ENCODE results near the gene TCEAL3. TPM values are rescaled to one million over a fixed set of nuclear protein-coding genes. Genes with fewer than 3 reads are reported as not detected.

Gene TCEAL3
- total and polyA plus RNA-seq, 2 of the 8 experiments (the other 6 are each of a cell fraction or from before 2014, with no cell fraction given) = 4.4 to 12.0 TPM

DNA sequence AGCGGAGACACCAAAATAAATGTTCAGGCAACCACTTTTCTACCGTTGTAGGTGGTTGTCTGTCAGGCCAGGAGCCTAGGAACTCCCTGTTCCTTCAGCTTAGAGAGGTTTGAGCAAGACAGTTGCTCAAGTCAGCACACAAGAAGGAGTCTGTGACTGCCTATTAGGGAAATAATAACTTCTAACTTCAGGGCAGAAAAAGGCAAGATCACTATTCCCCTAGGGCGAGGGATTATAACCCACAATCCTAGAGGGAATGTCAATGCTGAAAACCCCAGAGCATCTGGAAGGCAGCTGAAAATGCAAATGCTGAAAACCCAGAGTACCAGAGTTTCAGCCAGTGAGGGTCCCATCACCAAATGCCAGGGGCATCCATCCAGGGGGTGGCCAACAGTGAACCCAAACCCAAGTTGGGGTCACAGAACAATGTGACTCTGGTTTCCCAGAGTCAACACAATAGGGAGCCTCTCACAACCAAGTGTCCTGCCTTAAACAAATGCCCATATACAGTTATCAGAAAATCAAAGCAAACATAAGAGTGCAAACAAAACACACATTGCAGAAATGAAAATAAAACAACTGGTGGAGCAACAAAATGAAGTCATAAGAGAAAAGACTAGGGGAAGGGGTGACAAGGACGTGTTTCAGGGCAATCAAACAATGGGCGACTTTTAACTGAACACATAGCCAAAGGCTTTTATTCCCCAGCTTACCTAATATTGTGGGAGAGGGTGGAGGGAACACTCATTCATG is 51.1 kb downstream of the TCEAL3 start:
- Histone ChIP-seq H3K23ac (ENCODE audit: insufficient read length) (no peak overlapping the region), H4K20me1 (replicated peaks in 1 of 2; ENCODE audit: control insufficient read depth in 1 of 2, insufficient read depth in 2 of 2, low read length in 2 of 2) (no peaks in the 10 kb centered on the region), H2BK120ac (replicated peaks; ENCODE audit: low read depth, low read length) (no peak overlapping the region), H2BK12ac (ENCODE audit: low read depth, low read length) (no peak overlapping the region), H2AFZ (ENCODE audit: low read length) (no peak overlapping the region), H3K18ac (ENCODE audit: extremely low read depth, low read length) (no peak overlapping the region), H3K56ac (replicated peaks; ENCODE audit: insufficient read length, low read depth, low read length) (no peak overlapping the region), H3K9me3 (ENCODE audit: insufficient read depth in 2 of 2, low read depth in 1 of 2, low read length in 1 of 2) (no peaks in the 10 kb centered on the region), H3K9ac (replicated peaks in 1 of 4; ENCODE audit: extremely low read depth in 1 of 4, low read depth in 3 of 4, low read length in 3 of 4) (no peak overlapping the region), H2AK5ac (ENCODE audit: low read depth, low read length) (no peak overlapping the region), H3K79me1 (ENCODE audit: low read depth, low read length) (no peaks in the 10 kb centered on the region), H3K79me2 (ENCODE audit: control insufficient read depth in 1 of 2, insufficient read depth in 2 of 2, low read length in 2 of 2) (no peaks in the 10 kb centered on the region), H2BK20ac (ENCODE audit: low read length) (no peak overlapping the region), H2BK5ac (ENCODE audit: low read depth, low read length) (no peak overlapping the region), H3K27ac (ENCODE audit: low read depth, low read length) (no peak overlapping the region), H3K4me3 (ENCODE audit: extremely low read depth in 1 of 4, insufficient read depth in 2 of 4, low read depth in 3 of 4, low read length in 4 of 4) (no peak overlapping the region), H3K14ac (ENCODE audit: insufficient read length) (no peak overlapping the region), H3K4me2 (ENCODE audit: insufficient read depth in 1 of 2, low read depth in 2 of 2, low read length in 2 of 2) (no peak overlapping the region), H3K36me3 (ENCODE audit: control insufficient read depth in 2 of 4, insufficient read depth in 4 of 4, low read length in 3 of 4) (no peaks in the 10 kb centered on the region), H4K5ac (ENCODE audit: insufficient read length, low read depth, low read length) (no peak overlapping the region), H3K27me3 (replicated peaks in 1 of 4; ENCODE audit: control insufficient read depth in 3 of 4, extremely low read depth in 1 of 4, insufficient read depth in 3 of 4, low read length in 3 of 4) (no peaks in the 10 kb centered on the region), H4K91ac (replicated peaks; ENCODE audit: insufficient read length, low read length) (no peak overlapping the region), H2BK15ac (ENCODE audit: low read length) (no peak overlapping the region), H3K4me1 (replicated peaks in 1 of 4; ENCODE audit: control insufficient read depth in 3 of 4, insufficient read depth in 4 of 4, low read length in 3 of 4) (no peaks in the 10 kb centered on the region), H3K23me2 (ENCODE audit: low read depth, low read length) (no peaks in the 10 kb centered on the region), H3K4ac (replicated peaks; ENCODE audit: insufficient read length, low read depth, low read length) (no peak overlapping the region), H4K8ac (ENCODE audit: extremely low read depth, insufficient read depth, low read length) (no peak overlapping the region)
- 80% methylated on average over 5 of the region's 5 CpGs; no CpG with 5 or more reads in 1 of the 2 experiments for WGBS, 2 experiments (ENCODE audit: extremely low coverage in 1 of 2, insufficient coverage in 1 of 2, insufficient read length in 1 of 2, insufficient replicate concordance in 2 of 2, low coverage in 1 of 2, low lambda C conversion rate in 2 of 2, missing lambda C conversion rate in 1 of 2)
- DNase-seq (ENCODE audit: low read depth in 1 of 2, low spot score in 2 of 2) (no peak), FAIRE-seq (no peak)
- TF ChIP-seq SIN3A (conservative IDR thresholded peaks at IDR 0.05 in 1 of 2, IDR thresholded peaks at IDR 0.05 in 1 of 2; ENCODE audit: low read depth in 1 of 2, low read length in 2 of 2) (no peak), BRCA1 (IDR thresholded peaks at IDR 0.05; ENCODE audit: low read depth, low read length) (no peak), ZNF274 (IDR thresholded peaks at IDR 0.05; ENCODE audit: borderline replicate concordance, extremely low read depth, low read length) (no peak), CHD2 (IDR thresholded peaks at IDR 0.05; ENCODE audit: low read length) (no peak), EGR1 (IDR thresholded peaks at IDR 0.05; ENCODE audit: borderline replicate concordance, low read depth, low read length) (no peak)
- CTCF ChIA-PET (ENCODE audit: partially characterized antibody) = interaction anchor here (1.3 to 1.8 kb wide), 2 partner anchors 9 to 29 kb away, joined by 3 to 5 read pairs; no protein-coding TSS in a partner anchor
- POLR2A ChIA-PET (ENCODE audit: partially characterized antibody) = no interaction called here
